PFSK-1 (cell line): Measurements from ENCODE around the gene ZNHIT1.

Source experiments
- TAF1 ChIP-seq: IDR thresholded peaks from 2 replicates; pipeline ENCODE4 v1.6.1; 2012; ENCODE audit warnings: low read length, control low read depth, borderline replicate concordance; ENCODE audit not compliant: insufficient read depth
- TF ChIP-seq, protein P1 (sequence below), 2 experiments: IDR thresholded peaks; 2 replicates each; pipeline versions ENCODE4 v1.6.1 to v1.8.0; 2011 to 2012; ENCODE audit warnings: low read depth in 2 of 2, low read length in 2 of 2, control low read depth in 1 of 2, inconsistent platforms in 1 of 2, mild to moderate bottlenecking in 1 of 2, moderate library complexity in 1 of 2; ENCODE audit not compliant: insufficient read depth in 1 of 2

DNA sequence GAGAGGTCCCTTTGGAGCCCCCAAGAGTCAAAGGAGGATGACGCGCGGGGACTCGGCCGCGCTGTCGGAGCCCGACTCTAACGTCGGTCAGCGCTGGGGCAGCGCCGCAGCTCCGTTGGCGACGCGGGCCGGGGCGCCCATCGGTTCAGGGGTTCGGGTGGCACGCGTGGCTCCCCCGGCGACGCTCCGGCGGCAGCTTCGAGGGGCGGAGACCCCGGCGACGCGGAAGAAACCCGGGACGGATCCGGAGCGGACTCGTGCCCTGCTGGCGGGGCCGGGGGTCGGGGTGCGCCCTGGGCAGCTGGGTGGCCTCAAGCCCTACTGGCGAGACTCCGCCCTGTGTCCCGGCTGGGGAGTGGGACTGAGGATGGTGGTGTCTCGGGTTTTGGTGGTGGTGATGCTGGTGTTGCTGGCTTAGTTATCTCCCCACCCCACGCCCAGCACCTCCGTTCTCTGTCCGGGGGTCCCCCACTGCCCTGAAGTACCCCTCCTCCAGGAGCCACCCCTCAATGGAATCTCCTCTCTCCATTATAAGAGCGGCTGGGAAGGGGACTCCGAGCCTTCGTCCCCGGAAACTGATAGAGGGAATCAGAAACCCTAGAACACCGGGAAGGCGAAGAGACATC lies 37.7 kb upstream of the ZNHIT1 start, which contains the start of gene NAT16:
- TF ChIP-seq, protein P1, sequence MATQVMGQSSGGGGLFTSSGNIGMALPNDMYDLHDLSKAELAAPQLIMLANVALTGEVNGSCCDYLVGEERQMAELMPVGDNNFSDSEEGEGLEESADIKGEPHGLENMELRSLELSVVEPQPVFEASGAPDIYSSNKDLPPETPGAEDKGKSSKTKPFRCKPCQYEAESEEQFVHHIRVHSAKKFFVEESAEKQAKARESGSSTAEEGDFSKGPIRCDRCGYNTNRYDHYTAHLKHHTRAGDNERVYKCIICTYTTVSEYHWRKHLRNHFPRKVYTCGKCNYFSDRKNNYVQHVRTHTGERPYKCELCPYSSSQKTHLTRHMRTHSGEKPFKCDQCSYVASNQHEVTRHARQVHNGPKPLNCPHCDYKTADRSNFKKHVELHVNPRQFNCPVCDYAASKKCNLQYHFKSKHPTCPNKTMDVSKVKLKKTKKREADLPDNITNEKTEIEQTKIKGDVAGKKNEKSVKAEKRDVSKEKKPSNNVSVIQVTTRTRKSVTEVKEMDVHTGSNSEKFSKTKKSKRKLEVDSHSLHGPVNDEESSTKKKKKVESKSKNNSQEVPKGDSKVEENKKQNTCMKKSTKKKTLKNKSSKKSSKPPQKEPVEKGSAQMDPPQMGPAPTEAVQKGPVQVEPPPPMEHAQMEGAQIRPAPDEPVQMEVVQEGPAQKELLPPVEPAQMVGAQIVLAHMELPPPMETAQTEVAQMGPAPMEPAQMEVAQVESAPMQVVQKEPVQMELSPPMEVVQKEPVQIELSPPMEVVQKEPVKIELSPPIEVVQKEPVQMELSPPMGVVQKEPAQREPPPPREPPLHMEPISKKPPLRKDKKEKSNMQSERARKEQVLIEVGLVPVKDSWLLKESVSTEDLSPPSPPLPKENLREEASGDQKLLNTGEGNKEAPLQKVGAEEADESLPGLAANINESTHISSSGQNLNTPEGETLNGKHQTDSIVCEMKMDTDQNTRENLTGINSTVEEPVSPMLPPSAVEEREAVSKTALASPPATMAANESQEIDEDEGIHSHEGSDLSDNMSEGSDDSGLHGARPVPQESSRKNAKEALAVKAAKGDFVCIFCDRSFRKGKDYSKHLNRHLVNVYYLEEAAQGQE (IDR thresholded peaks at IDR 0.05; ENCODE audit: insufficient read depth in 1 of 2, low read depth in 2 of 2, low read length in 2 of 2): no peak
- TF ChIP-seq TAF1: no peak
